LNCAP (cell line): ENCODE results near the gene KCNK4.

Source experiments
- TF ChIP-seq, protein P1 (sequence below): fragments of 450-650 bp; IDR thresholded peaks from 2 replicates; pipeline ENCODE4 v1.5.1; 2017; ENCODE audit warnings: mild to moderate bottlenecking

Gene KCNK4

DNA sequence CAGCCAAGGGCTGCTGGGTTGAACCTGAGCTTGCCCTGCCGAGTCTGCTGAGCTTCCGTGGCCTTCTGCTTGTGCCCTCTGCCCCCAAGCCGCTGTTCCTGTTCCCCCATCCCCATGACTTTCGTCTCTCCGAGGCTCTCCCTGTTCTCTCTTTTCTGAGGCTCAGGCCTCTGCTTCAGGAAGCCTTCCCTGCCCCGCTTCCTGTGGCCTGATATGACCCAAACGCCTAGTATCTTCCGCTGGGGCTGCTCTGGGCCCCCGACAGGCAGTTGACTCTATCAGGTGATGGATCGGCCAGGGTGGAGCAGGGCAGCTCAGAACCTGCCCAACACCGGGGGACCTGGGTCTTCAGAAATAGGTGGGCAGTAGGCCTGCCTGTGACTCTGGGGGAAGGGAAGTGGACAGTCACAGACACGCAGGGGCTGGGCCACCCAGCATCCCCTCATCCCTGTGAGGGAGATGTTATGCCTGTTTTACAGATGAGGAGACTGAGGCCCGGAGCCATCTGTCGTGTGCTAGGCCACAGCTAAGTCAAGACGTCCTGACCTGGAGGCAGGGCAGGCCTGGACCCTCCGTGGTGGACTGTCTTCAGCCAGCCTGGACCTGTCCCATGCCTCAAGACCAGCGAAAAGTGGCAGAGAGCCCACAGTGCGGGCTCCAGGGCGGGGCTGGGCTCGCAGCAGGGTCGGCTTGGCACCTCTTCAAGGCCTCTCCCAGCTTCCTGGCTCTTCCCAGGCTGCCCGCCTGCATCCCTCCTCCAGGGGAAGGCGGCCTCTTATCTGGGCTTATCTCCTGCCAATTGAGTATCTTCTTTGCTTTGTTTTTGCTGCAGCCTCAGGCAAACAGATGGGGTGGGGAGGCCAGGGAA lies 22.8 kb upstream of the KCNK4 start:
- TF ChIP-seq, protein P1, sequence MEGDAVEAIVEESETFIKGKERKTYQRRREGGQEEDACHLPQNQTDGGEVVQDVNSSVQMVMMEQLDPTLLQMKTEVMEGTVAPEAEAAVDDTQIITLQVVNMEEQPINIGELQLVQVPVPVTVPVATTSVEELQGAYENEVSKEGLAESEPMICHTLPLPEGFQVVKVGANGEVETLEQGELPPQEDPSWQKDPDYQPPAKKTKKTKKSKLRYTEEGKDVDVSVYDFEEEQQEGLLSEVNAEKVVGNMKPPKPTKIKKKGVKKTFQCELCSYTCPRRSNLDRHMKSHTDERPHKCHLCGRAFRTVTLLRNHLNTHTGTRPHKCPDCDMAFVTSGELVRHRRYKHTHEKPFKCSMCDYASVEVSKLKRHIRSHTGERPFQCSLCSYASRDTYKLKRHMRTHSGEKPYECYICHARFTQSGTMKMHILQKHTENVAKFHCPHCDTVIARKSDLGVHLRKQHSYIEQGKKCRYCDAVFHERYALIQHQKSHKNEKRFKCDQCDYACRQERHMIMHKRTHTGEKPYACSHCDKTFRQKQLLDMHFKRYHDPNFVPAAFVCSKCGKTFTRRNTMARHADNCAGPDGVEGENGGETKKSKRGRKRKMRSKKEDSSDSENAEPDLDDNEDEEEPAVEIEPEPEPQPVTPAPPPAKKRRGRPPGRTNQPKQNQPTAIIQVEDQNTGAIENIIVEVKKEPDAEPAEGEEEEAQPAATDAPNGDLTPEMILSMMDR: no peak

DNA sequence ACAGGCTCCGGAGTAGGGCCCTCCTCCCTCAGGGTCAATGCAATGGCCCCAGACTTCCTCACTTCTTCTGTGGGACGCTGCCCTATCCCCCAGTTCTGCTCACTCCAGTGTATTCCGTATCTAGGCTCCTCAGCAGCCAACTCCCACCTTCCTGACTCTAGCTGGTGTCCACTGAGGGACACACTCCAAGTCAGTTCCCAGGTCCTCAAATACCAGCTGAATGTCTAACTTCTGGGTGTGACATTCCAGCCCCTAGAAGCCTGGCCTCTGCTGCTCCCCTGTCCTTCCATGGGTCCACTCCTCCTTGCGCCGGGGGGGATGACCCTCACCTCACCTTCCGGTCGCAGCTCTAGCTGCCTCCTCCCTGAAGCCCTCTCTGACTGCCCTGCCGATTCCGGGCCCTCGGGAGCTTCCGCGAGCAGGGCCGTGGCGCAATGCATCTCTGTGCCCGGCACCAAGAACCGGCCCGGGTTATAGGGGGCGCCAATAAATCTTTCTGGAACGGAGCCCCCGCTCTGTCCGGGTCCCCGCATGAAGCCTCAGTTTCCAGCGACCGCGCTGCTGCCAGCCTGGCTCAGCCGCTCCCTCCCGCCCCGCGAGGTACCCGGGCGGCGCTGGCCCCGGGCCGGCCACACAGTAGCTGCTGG lies 22.1 kb upstream of the KCNK4 start:
- TF ChIP-seq, protein P1: no peak

DNA sequence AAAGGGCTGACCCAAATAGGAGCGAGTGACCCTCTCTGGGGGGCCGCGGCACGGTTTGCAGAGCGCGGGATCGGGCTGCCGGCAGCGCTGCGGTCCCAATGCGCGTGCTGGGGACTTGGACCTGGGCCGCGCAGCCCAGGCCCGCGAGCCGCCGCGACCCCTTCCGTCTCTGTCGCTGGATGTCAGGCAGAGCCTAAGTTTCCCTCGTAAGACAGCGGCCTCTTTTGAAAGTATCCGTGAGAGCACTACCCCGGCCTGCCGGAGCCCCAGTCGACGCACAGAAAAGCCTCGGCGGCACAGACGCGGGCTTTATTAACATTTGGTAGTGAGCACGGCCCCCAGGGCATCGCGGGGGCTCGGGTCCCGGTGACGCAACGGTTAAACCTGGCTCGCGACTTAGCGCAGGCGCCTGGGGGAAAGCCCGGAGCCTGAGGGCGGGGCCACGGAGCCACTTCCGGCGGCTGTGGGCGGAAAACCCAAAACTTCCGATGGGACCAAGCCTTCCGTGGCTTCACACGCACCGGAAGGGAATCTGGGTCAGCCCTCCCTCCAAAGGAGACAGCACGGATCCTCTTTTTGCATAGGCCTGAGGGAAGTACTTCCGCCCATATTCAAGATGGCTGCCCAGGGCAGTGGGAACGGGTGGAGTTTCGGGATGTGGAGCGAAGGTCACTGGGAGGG lies 21.4 kb upstream of the KCNK4 start:
- TF ChIP-seq, protein P1: no peak

DNA sequence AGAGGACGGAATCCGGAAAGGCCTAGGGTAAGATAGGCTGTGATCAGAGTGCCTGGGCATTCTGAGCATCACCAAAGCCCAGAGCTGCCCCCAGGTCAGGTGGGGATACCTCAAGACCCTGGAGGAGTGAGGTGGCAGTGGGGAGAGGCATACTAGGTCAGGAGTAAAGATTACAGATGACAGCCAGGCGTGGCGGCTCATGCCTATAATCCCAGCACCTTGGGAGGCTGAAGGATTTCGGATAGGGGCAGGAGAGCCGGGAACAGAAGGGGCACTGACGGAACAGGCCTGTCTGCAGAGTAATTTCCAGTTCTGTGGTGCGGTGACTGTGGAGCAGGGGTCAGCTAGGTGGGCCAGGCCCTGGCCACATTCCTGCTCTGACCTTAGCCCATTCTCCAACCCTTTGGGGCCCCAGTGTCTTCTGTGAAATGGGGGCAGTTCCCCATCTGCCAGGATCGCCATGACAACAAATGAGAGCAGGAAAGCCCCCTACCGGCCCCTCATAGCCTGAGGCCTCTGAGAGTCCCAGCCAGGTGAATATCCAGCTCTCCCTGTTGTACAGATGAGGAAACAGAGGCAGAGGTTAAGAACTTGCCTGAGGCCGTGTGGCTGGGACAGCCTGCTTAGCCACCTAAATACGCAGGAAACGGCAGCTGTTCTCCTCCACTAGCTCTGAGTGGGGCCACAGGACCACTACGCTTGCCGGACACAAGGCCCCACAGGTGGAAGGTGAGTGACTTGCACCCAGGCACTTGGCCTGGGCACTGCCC lies 15.9 kb upstream of the KCNK4 start:
- TF ChIP-seq, protein P1: no peak

DNA sequence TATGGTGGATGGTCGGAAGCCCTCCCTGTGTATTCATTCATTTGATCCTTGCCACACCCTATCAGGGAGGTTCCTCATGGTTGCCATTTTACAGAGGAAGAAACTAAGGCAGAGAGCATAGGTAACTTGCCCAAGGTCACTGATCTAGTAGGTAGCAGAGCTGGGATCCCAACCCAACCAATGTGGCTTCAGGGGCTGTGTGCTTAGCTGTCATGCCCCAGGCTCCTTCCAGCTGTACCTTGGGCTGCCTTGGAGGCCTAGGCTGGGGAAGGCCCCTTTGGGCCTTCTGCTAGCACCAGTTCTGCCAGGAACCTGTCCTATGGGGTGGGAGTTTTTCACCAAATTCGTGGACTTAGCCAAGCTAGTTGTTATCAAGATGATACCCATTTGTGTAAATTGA lies 15.3 kb upstream of the KCNK4 start:
- TF ChIP-seq, protein P1: no peak

DNA sequence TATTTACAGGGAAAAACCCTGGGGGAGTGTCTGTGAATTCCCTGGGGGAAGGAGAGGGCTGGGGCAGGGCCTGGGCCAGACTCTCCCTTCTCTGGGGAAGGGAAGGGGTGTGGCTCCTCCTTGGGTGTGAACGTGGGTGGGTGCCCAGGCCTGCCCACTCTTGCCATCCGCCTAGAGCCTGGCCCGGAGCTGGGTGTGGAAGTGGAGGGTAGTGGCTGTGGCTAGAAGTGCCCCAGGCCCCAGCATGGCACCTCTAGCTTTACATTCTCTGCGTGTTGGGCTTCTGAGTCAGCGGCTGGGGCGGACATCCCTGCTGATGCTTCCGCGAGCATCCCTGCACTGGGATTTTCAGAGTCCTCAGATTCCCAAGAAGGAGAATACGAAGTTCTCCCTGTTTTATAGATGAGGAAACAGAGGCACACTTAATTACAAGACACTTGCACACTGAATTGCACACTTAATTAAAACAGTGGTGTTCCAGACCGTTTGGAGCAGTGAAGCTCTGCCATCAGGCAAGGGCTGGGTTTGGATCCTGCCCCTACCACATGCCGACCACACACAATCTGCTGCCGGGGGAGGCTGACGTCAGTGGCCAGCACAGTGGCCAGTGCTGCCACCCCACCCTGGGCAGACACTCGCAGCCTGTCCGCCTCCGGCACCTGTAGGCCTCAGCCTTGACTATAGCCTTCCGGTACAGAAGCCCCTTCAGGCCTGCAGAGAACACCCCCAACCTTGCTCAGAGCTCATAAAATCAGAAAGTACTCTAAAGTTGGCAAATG lies 14.3 kb upstream of the KCNK4 start:
- TF ChIP-seq, protein P1: no peak
